Activated CD8-positive, alpha-beta memory T cell treated with anti-CD3 and anti-CD28 coated beads, Interleukin-2, amount 50 U/mL, for 4 hours (primary cell): Measurements from ENCODE around the gene ST6GALNAC4.

Source experiments
- DNase-seq: peaks from one replicate; pipeline ENCODE4 v3.0.0-alpha.2; 2020

The ST6GALNAC4 gene, protein sequence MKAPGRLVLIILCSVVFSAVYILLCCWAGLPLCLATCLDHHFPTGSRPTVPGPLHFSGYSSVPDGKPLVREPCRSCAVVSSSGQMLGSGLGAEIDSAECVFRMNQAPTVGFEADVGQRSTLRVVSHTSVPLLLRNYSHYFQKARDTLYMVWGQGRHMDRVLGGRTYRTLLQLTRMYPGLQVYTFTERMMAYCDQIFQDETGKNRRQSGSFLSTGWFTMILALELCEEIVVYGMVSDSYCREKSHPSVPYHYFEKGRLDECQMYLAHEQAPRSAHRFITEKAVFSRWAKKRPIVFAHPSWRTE

GRCh38 chr9:127916720-127917581 is at the start of gene ST6GALNAC4:
Gene ST6GALNAC4, minus strand, starts transcription at chr9:127917041. Its CDS starts 622 bp downstream, at chr9:127916419.
- peak; percentile 95 for DNase-seq

GRCh38 chr9:127965953-127966352 is 49.1 kb upstream of the ST6GALNAC4 start:
- no peak for DNase-seq

DNA sequence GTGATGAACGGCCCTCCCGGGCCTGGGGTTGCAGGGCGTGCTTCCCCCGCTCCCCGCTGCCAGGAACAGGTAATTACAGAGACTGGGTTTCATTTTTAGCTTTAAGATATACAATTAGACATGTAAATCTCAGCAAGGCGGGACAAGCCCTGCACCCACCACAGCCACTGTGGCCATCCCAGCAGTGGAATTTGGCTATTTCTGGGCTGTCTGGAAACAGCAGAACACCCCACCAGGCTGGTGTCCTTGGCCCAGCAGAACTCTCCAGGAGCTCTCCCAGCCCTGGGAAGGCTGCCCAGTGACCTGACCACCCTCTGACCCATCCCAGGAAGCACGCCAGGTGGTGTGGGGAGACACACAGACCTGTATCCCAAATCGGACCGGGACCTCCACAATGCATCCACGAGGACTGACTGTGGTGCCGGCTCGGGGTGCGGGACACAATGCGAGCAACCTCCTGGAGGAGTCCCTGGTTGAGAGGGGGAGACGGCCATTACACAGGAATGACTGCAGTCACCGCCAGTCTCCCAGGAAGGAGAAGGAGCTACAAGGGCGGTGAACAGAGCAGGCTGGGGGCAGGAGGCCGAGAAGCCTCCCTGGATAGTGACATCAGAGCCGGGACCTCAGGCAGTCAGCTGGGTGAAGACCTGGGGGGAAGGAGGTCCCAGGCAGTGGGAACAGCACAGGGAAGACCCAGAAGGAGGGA is 46.7 kb upstream of the ST6GALNAC4 start:
- no peak for DNase-seq

- DNase-seq: no peak
Observed at GRCh38 chr9:127963041-127963358, 46.2 kb upstream of the ST6GALNAC4 start.

DNA sequence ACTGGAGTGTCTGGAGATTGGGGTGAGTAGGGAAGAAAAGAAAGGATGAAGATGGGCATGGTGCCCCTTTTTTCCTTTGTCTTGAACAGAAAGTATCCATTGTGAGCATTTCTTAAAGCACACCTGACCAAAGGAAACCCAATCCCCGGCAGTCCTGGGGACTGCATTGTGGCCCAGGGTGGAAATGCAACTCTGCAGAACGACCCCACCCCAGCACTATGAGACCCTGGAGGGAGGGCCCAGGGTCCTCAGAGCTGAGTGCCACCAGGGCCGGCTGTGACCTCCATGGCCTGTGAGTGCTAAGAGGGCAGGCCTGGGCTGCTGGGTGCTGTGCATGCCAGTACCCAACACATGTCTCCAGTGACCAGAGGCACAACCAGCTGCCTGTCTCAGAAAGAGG is 45.4 kb upstream of the ST6GALNAC4 start:
- no peak for DNase-seq

GRCh38 chr9:127961613-127962155 is 44.8 kb upstream of the ST6GALNAC4 start:
- no peak for DNase-seq

DNA sequence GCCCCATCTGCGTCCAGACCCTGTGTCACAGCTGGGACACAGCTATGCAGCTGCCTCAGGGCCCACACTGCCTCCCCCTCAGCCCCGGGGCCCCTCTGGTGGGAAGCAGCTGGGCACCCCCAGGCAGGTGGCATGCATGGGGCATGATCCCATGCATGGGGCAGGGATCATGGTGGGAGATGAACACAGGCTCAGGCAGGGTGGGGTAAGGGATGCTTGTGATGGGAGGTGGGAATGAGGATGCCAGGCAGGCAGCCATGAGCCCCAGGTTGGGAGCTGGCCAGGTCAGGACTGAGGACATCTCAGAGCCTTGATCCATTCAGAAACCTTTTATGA is 44.3 kb upstream of the ST6GALNAC4 start:
- no peak for DNase-seq

DNA sequence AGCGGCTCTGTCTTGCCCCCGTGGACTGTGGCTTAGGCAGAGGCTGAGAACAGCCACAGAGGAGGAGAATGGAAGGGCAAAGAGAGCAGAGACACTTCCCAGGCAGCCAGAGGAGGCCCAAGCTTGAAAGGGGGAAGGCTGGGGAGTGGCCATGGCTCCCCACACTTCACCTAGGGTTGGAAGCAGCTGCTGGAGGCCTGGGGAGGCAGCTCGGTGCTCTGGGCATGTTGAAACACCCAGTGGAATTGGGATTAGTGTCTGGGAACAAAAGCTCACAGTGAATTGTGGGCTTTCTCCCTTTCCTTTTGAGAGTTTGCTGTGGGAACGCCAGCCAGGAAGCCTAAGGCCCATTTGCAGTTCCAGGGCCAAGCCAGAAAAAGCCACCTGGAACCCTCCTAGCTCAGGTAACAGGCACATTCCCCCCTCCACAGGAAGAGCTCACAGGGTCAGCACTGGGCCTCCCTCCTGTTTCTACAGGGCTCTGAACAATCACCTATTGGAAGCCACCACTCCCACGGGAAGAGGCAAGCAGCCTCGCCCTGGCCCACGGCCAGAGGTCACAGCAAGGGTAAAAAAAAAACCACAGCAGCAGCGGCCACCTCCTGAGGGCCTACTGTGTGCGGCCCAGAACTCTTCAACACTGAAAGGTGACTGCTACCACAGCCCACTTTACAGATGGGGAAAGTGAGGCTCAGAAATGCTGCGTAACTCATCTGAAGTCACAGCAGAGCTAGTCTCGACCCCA is 43.7 kb upstream of the ST6GALNAC4 start:
- DNase-seq: no peak

- no peak for DNase-seq
Observed at GRCh38 chr9:127959841-127960409, 43.1 kb upstream of the ST6GALNAC4 start.

DNA sequence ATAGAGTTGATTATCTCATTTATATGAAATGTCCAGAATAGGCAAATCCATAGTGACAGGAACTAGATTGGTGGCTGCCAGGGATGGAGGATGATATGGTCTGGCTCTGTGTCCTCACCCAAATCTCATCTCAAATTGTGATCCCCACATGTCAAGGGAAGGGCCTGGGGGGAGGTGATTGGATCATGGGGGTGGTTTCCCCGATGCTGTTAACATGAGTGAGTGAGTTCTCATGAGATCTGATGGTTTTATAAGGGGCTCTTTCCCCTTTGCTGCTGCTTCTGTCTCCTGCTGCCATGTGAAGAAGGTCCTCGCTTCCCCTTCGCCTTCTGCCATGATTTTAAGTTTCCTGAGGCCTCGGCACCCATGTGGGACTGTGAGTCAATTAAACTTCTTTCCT is 42.6 kb upstream of the ST6GALNAC4 start:
- no peak for DNase-seq

GRCh38 chr9:127958728-127959127 is 41.9 kb upstream of the ST6GALNAC4 start:
- DNase-seq: no peak

GRCh38 chr9:127955294-127956015 is 38.6 kb upstream of the ST6GALNAC4 start:
- DNase-seq: peak; percentile 86

- DNase-seq: no peak
Observed at GRCh38 chr9:127954831-127955293, 38.0 kb upstream of the ST6GALNAC4 start.

DNA sequence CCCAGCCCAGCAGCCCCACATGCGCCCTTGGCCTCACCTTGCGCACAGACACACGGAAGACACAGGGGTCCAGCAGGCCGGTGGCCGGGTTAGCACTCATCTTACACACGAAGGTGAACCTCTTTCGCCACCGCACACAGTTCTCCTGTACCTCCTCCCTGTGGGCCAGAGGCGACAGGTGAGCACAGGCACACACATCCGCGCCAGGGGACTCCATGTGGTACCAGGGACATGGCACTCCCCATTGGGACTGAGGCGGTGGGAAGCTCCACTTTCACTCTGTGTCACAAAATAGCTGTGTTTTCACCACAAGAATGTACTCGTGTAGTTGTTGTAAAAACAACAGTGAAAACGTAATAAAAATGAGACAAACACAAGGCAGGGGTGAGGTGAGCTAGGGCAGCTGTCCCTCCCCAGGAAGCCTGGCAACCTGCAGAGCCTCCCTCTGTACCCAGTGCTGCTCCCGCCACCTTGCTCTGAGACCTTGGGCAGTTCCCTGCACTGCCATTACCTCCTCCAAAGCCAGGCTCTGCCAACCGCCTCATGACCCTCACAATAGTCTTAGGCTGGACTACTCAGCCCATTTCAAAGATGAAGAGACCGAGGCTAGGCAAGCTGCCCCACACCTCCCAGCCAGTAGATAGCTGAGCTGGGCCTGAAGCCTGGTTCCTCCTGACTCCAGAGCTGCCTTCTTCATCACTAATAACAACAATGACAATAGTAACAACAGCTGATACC is 37.1 kb upstream of the ST6GALNAC4 start:
- DNase-seq: no peak

DNA sequence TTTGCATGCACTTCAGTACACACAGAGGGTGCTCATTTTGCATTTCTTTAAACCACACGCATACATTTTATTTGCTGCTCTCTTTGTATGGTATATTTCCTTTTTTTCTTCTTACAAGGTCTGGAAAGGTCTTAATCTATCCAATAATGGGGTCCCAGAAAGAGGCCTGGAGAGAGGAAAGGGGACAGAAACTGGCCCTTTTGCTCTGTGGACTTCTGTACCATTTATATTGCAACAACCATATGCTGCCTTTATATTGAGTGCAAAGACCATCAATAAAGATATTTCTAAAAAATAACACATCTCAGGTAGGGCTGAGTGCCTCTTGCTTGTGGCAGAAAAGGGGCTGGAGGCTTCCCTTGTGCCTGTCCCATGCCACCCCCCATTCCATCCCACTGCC is 36.3 kb upstream of the ST6GALNAC4 start:
- no peak for DNase-seq

- DNase-seq: no peak
Observed at GRCh38 chr9:127950513-127951289, 33.9 kb upstream of the ST6GALNAC4 start.

- no peak for DNase-seq
Observed at GRCh38 chr9:127949827-127950512, 33.1 kb upstream of the ST6GALNAC4 start.

DNA sequence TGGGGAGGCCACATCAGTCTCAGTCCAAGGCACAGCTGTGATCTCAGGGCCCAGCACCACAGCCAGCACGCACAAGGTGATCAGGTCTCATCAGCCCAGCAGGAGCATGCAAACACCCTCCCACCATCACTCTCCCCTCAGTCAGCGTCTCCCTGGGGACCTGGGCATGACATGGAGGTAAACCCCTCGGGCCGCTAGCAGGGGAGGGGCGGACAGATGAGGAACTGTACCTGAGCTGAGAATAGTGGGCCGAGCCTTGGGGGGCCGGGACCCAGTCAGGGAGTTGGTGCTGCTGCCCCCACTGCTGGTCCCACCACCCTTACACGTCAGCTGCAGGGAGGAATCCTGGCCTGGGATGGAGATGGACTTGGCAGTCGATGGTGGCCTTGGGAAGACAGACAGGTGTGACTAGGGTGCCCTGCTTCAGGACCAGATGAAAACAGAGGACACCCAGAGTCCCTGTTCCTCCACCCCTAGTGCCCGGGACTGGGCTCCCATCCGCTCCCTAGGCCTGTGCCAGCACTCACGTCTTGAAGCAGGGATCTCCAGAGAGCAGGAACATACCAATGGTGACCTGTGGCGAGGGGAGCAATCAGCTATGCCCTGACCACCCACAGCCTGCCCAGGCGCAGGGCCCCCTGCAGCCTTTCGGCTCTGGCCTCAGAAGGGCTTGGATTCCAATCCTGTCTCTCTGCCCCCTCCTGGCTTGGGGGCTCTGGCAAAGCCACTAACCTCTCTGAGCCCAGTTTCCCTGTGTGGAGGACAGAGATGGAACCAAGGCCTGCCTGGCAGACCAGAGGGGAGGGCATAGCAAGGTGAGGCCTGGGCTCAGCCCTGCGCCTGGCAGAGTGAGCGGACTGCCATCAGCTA is 31.2 kb upstream of the ST6GALNAC4 start:
- DNase-seq: no peak
